Mesenchymal stem cell (in vitro differentiated cells and primary cell): ENCODE data around the gene AGBL5.

Source experiments
- DNase-seq: peaks from one replicate; pipeline ENCODE4 v3.0.0-alpha.2; 2013
- H2AFZ ChIP-seq: one replicate; pipeline ENCODE4 v1.6.1; 2013; ENCODE audit warnings: low read depth, mild to moderate bottlenecking, control low read depth, inconsistent platforms, low read length, moderate library complexity
- H2AK5ac ChIP-seq: 2 replicates; pipeline ENCODE4 v1.6.1; 2013; ENCODE audit warnings: low read length, moderate library complexity, mild to moderate bottlenecking, inconsistent platforms; ENCODE audit not compliant: severe bottlenecking
- H2BK120ac ChIP-seq: one replicate; pipeline ENCODE4 v1.6.1; 2013; ENCODE audit warnings: low read depth, mild to moderate bottlenecking, inconsistent platforms, low read length, moderate library complexity
- H2BK12ac ChIP-seq, 2 experiments: one replicate each; pipeline ENCODE4 v1.6.1; 2013; ENCODE audit warnings: inconsistent platforms in 2 of 2, low read length in 2 of 2, mild to moderate bottlenecking in 2 of 2, moderate library complexity in 2 of 2, control low read depth in 1 of 2
- H2BK15ac ChIP-seq: one replicate; pipeline ENCODE4 v1.6.1; 2013; ENCODE audit warnings: mild to moderate bottlenecking, low read depth, inconsistent platforms; ENCODE audit not compliant: poor library complexity, severe bottlenecking
- H2BK5ac ChIP-seq: 2 replicates; pipeline ENCODE4 v1.6.1; 2013; ENCODE audit warnings: low read depth, mild to moderate bottlenecking, low read length, control low read depth, inconsistent platforms; ENCODE audit not compliant: poor library complexity, severe bottlenecking
- H3K14ac ChIP-seq, 2 experiments: one replicate each; pipeline ENCODE4 v1.6.1; 2013; ENCODE audit warnings: inconsistent platforms in 2 of 2, low read length in 2 of 2, control low read depth in 1 of 2, mild to moderate bottlenecking in 1 of 2, moderate library complexity in 1 of 2
- H3K18ac ChIP-seq, 2 experiments: one replicate each; pipeline ENCODE4 v1.6.1; 2013; ENCODE audit warnings: inconsistent platforms in 2 of 2, low read length in 2 of 2, control low read depth in 1 of 2, low read depth in 1 of 2, mild to moderate bottlenecking in 1 of 2
- H3K23ac ChIP-seq, 2 experiments: one replicate each; pipeline ENCODE4 v1.6.1; 2013; ENCODE audit warnings: inconsistent platforms in 2 of 2, low read length in 2 of 2, mild to moderate bottlenecking in 2 of 2, moderate library complexity in 2 of 2, control low read depth in 1 of 2
- H3K27ac ChIP-seq: 2 replicates; pipeline ENCODE4 v1.5.1; 2013; ENCODE audit warnings: mild to moderate bottlenecking, moderate library complexity, low read length, control low read depth, inconsistent platforms; ENCODE audit not compliant: poor library complexity, severe bottlenecking
- H3K27me3 ChIP-seq, 2 experiments: 2 replicates each; pipeline versions ENCODE4 v1.6.1 to v1.7.0; 2013; ENCODE audit warnings: low read length in 2 of 2, mild to moderate bottlenecking in 2 of 2, moderate library complexity in 2 of 2, control low read depth in 1 of 2, inconsistent platforms in 1 of 2; ENCODE audit not compliant: control insufficient read depth in 1 of 2, insufficient read depth in 1 of 2
- H3K36me3 ChIP-seq, 2 experiments: 2 replicates each; pipeline versions ENCODE4 v1.6.1 to v1.7.0; 2013; ENCODE audit warnings: low read length in 2 of 2, control low read depth in 1 of 2, inconsistent platforms in 1 of 2, low read depth in 1 of 2, mild to moderate bottlenecking in 1 of 2; ENCODE audit not compliant: insufficient read depth in 2 of 2, control insufficient read depth in 1 of 2
- H3K4ac ChIP-seq, 2 experiments: one replicate each; pipeline ENCODE4 v1.6.1; 2013; ENCODE audit warnings: inconsistent platforms in 2 of 2, low read length in 2 of 2, mild to moderate bottlenecking in 2 of 2, moderate library complexity in 2 of 2, control low read depth in 1 of 2, low read depth in 1 of 2
- H3K4me1 ChIP-seq: 2 replicates; pipeline ENCODE4 v1.6.1; 2013; ENCODE audit warnings: low read depth, low read length, control low read depth; ENCODE audit not compliant: control insufficient read depth, insufficient read depth
- H3K4me2 ChIP-seq: 2 replicates; pipeline ENCODE4 v1.6.1; 2013; ENCODE audit warnings: low read length, mild to moderate bottlenecking, inconsistent platforms; ENCODE audit not compliant: poor library complexity, severe bottlenecking
- H3K4me3 ChIP-seq, 2 experiments: 2 replicates each; pipeline versions ENCODE4 v1.5.1 to v1.7.0; 2013; ENCODE audit warnings: low read length in 2 of 2, mild to moderate bottlenecking in 2 of 2, control low read depth in 1 of 2, low read depth in 1 of 2; ENCODE audit not compliant: insufficient read depth in 1 of 2
- H3K79me1 ChIP-seq: replicated peaks from 2 replicates; pipeline ENCODE4 v1.6.1; 2013; ENCODE audit warnings: mild to moderate bottlenecking, control low read depth, low read length, inconsistent platforms; ENCODE audit not compliant: poor library complexity, severe bottlenecking
- H3K9ac ChIP-seq: 2 replicates; pipeline ENCODE4 v1.7.0; 2013; ENCODE audit warnings: mild to moderate bottlenecking, low read length, moderate library complexity
- H3K9me3 ChIP-seq: 2 replicates; pipeline ENCODE4 v1.7.0; 2013; ENCODE audit warnings: mild to moderate bottlenecking, low read length; ENCODE audit not compliant: control insufficient read depth
- H4K8ac ChIP-seq: one replicate; pipeline ENCODE4 v1.6.1; 2013; ENCODE audit warnings: inconsistent platforms, mild to moderate bottlenecking, low read length, moderate library complexity
- H4K91ac ChIP-seq: one replicate; pipeline ENCODE4 v1.6.1; 2013; ENCODE audit warnings: mild to moderate bottlenecking, low read length, inconsistent platforms
- WGBS: methylation state at CpG from one replicate; pipeline ENCODE4 v1.1.7; 2013; ENCODE audit warnings: mixed read lengths; 5-methylcytosine and 5-hydroxymethylcytosine counted together

AGBL5 gene

GRCh38 chr2:27003857-27004256 is 47.6 kb upstream of the AGBL5 start:
- H2AFZ ChIP-seq: no peak overlapping the region
- no peak overlapping the region for H3K27ac ChIP-seq
- no peak overlapping the region for H2BK15ac ChIP-seq
- DNase-seq: peak; percentile 72
- no peaks in the 10 kb centered on the region for H3K36me3 ChIP-seq
- H2BK5ac ChIP-seq: no peak overlapping the region
- H3K9me3 ChIP-seq: no peaks in the 10 kb centered on the region
- 43% methylated on average over 8 of the region's 9 CpGs for WGBS
- peaks cover 1% of the 10 kb centered on the region for H3K4me1 ChIP-seq
- no peak overlapping the region for H4K91ac ChIP-seq
- H3K9ac ChIP-seq: no peak overlapping the region
- no peak overlapping the region for H3K14ac ChIP-seq
- H2BK12ac ChIP-seq: no peak overlapping the region
- H3K79me1 ChIP-seq: no peaks in the 10 kb centered on the region
- no peak overlapping the region for H3K18ac ChIP-seq
- peaks cover 0 to 29% of the 10 kb centered on the region in 2 experiments for H3K27me3 ChIP-seq
- H4K8ac ChIP-seq: no peak overlapping the region
- no peak overlapping the region for H3K4me3 ChIP-seq
- H3K23ac ChIP-seq: no peak overlapping the region
- H2BK120ac ChIP-seq: no peak overlapping the region
- H3K4ac ChIP-seq: no peak overlapping the region
- no peak overlapping the region for H3K4me2 ChIP-seq
- no peak overlapping the region for H2AK5ac ChIP-seq

DNA sequence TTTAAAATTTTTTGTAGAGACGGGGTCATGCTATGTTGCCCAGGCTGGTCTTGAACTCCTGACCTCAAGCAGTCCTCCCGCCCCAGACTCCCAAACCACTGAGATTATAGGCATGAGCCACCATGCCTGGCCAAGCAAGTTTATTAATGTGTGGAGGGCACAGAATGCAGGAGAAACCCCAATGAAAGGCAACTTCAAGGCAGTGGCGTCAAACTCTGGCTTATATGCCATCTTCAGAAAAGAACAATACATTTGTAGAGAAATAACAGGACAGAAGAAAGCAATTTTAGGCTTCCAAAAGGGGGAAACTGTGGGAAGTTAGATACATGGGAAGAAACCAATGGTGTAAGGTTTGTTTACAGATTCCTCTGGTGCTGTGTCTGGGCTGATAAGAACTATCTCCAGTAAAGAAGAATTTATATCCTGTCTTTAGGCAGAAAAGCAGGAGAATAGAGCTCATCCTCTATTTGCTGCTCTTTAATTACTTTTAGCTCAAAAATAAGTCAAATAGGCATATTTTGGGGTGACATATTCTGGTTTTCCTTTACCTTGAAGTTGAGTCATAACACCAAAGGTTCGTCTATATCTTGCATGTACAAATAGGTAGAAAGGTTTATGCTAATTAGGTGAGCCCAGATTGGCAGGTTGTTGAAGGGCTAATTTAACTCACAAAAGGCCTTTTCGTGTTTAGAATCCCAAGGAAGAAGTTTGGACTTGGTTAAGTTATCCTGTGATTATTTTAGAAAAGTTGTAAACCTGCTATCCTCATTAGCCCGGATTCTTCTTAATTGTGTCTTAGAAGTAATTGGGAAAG is 44.7 kb upstream of the AGBL5 start:
- peak overlapping the region; percentile 35 for H4K8ac ChIP-seq
- H3K79me1 ChIP-seq: no peaks in the 10 kb centered on the region
- peak overlapping the region in 1 of 2 experiments; percentile 23 for H3K18ac ChIP-seq
- H2BK5ac ChIP-seq: no peak overlapping the region
- no peaks in the 10 kb centered on the region for H3K36me3 ChIP-seq
- no peak overlapping the region for H3K9ac ChIP-seq
- H2AK5ac ChIP-seq: no peak overlapping the region
- no peak overlapping the region for H2BK12ac ChIP-seq
- H3K14ac ChIP-seq: no peak overlapping the region
- no peak overlapping the region for H2AFZ ChIP-seq
- peaks cover 0 to 26% of the 10 kb centered on the region in 2 experiments for H3K27me3 ChIP-seq
- H4K91ac ChIP-seq: no peak overlapping the region
- H3K4me1 ChIP-seq: peaks cover 4% of the 10 kb centered on the region
- H3K27ac ChIP-seq: no peak overlapping the region
- no peak overlapping the region for H3K4me3 ChIP-seq
- H2BK120ac ChIP-seq: no peak overlapping the region
- 57% methylated on average over 4 of the region's 6 CpGs for WGBS
- DNase-seq: peak; percentile 28
- H3K9me3 ChIP-seq: no peaks in the 10 kb centered on the region
- H3K4me2 ChIP-seq: no peak overlapping the region
- H3K4ac ChIP-seq: peak overlapping the region in 1 of 2 experiments; percentile 67
- no peak overlapping the region for H3K23ac ChIP-seq
- H2BK15ac ChIP-seq: no peak overlapping the region

DNA sequence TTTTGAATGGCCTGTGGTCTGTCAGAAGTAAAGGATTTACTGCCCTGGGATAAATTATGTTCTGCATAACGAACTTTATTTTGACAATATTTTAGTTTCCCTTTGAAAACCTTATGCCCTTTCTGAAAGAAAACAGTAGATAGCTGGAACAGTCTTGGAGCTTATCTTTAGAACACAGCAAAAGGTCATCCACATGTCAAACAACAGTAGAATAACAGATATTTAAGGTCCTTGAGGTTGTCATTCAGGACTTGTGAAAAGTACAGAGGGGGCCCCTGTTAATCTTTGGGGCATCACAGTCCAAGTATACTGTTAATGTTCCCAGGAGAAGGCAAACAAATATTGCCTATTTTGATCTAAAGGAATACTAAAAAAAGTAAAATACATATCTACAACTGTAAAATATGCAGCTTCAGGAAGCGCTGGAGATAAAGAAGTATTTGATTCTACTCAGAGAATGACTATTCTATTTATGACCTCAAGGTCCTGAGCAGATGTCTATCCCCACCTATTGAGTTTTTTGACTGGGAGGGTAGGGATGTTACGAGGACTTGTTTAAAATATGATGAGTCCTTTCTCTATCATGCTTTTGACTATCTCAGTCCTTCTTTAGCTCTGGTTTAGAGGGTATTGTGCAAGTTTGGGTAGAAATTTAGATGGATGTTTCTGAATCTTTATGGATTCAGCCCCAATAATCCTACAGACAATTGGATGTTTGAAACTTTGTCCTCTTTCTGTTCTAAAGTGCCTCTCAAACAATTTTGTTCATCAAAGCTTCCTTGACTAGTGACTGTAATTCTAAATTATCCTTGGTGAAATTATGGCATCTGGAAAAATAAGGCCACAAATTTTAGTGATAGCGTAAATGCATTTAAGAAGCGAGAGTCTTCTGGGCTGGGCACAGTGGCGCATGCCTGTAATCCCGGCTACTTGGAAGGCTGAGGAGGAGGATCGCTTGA is 43.8 kb upstream of the AGBL5 start:
- Histone ChIP-seq H4K91ac (no peak overlapping the region), H2AK5ac (no peak overlapping the region), H3K4me3 (no peak overlapping the region), H2BK5ac (no peak overlapping the region), H4K8ac (no peak overlapping the region), H3K4me2 (no peak overlapping the region), H3K18ac (no peak overlapping the region), H2AFZ (no peak overlapping the region), H3K9ac (no peak overlapping the region), H3K4ac (no peak overlapping the region), H3K79me1 (no peaks in the 10 kb centered on the region), H3K27me3 (peaks cover 0 to 24% of the 10 kb centered on the region in 2 experiments), H3K14ac (no peak overlapping the region), H3K9me3 (no peaks in the 10 kb centered on the region), H3K4me1 (peaks cover 4% of the 10 kb centered on the region), H3K23ac (no peak overlapping the region), H3K27ac (no peak overlapping the region), H2BK15ac (no peak overlapping the region), H3K36me3 (no peaks in the 10 kb centered on the region), H2BK120ac (no peak overlapping the region), H2BK12ac (no peak overlapping the region)
- WGBS: 81% methylated on average over 5 of the region's 8 CpGs
- peak; percentile 8 for DNase-seq

DNA sequence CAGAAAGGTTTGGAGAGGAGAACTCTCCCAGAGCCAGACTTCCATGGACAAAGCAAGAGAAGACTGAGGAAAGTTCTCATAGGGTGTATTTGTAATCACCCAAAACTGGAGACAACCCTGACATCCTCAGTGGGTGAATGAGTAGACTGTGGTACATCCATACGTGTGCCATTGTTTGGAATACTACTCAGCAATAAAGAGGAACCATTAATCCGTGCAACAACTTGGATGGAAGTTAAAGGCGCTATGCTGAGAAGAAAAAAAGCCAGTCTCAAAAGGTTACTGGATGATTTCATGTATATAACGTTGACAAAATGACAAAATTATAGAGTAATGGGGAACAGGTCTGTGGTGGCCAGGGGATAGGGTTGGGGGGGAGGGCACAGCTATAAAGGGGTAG is 42.8 kb upstream of the AGBL5 start:
- H3K27me3 ChIP-seq: peaks cover 0 to 14% of the 10 kb centered on the region in 2 experiments
- H3K4me3 ChIP-seq: no peak overlapping the region
- WGBS: 93% methylated on average over 4 of the region's 4 CpGs
- H3K79me1 ChIP-seq: no peaks in the 10 kb centered on the region
- no peak overlapping the region for H3K27ac ChIP-seq
- no peak overlapping the region for H3K18ac ChIP-seq
- no peak overlapping the region for H4K8ac ChIP-seq
- no peak overlapping the region for H3K4me2 ChIP-seq
- H4K91ac ChIP-seq: no peak overlapping the region
- H2BK15ac ChIP-seq: no peak overlapping the region
- peak overlapping the region in 1 of 2 experiments; percentile 18 for H2BK12ac ChIP-seq
- H3K23ac ChIP-seq: no peak overlapping the region
- H2BK120ac ChIP-seq: no peak overlapping the region
- H3K4ac ChIP-seq: no peak overlapping the region
- H3K14ac ChIP-seq: no peak overlapping the region
- H2BK5ac ChIP-seq: no peak overlapping the region
- H2AK5ac ChIP-seq: no peak overlapping the region
- H2AFZ ChIP-seq: no peak overlapping the region
- DNase-seq: no peak
- H3K9me3 ChIP-seq: no peaks in the 10 kb centered on the region
- no peak overlapping the region for H3K9ac ChIP-seq
- H3K4me1 ChIP-seq: peaks cover 4% of the 10 kb centered on the region
- no peaks in the 10 kb centered on the region for H3K36me3 ChIP-seq
